Activated naive CD4-positive, alpha-beta T cell treated with Interleukin-2 at 50 U/mL for 16 hours (primary cell): Measurements from ENCODE around the gene TCF7L2.

Experiments
- DNase-seq: peaks from one replicate; pipeline ENCODE4 v3.0.0-alpha.2; 2020

The TCF7L2 gene

GRCh38 chr10:113187063-113187777 is 237.2 kb downstream of the TCF7L2 start:
- DNase-seq: no peak

DNA sequence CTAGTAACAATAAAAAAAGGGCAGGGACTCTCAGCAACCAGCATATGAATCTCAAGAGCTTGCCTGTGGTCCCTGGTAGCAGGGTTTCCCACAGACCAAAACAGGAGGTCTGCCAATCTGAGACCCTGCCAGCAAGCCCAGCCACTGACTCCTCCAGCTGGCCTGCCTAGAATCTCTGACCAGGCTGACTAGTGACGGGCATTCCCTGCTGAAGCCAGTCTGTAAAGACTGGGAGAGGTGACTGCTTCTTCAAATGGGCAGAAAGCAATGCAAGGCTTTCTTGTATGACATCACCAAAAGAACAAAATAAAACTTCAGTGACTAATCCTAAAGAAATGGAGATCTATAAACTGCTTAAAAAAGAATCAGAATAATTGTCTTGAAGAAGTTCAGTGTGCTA is 249.4 kb downstream of the TCF7L2 start:
- no peak for DNase-seq

GRCh38 chr10:113202011-113202410 is 252.0 kb downstream of the TCF7L2 start:
- DNase-seq: no peak

- DNase-seq: no peak
These were observed 257.9 kb downstream of the TCF7L2 start for GRCh38 chr10:113207924-113208323.

DNA sequence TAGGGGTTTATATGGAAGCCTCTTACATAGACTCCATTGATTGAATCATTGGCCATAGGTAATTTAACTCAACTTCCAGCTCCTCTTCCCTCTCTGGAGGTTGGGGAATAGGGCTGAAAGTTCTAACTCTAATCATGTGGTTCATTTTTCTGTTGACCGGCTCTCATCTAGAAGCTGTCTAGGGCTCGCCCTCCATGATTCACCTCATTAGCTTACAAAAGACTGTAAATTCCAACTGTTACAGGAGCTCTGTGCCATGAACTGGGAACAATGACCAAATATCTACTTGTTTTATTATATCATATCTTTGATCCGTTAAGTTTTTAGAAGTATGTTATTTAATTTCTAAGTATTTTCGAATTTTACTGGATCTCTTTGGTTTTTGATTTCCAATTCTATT is 263.0 kb downstream of the TCF7L2 start:
- DNase-seq: no peak

DNA sequence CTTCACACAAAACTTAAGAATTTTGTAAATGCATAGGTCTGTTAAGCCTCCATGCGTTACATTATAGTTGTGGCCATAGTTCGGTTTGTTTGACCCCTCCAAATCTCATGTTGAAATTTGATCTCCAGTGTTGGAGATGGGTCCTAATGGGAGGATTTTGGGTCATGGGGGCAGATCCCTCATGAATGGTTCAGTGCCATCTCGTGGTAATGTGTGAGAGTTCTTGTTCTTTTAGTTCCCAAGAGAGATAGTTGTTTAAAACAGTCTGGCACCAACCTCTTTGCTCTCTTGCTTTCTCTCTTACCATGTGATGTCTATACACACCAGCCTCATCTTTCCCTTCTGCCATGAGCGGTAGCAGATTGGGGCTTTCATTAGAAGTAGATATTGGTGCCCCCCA is 264.3 kb downstream of the TCF7L2 start:
- DNase-seq: no peak

GRCh38 chr10:113216102-113216501 is 266.1 kb downstream of the TCF7L2 start:
- no peak for DNase-seq
